ENCODE results near the gene SYNDIG1.

Gene SYNDIG1

GRCh38 chr20:24537210-24537609 is 67.8 kb downstream of the SYNDIG1 start:
- Histone ChIP-seq H2BK5ac (ENCODE audit: low read length) (no peak overlapping the region), H3K4me1 (ENCODE audit: control insufficient read depth, low read depth, low read length) (no peaks in the 10 kb centered on the region), H3K79me1 (ENCODE audit: low read length) (peaks cover 9% of the 10 kb centered on the region), H3K23ac (ENCODE audit: low read length) (no peak overlapping the region), H3K9ac (ENCODE audit: low read length) (no peak overlapping the region), H2AK5ac (ENCODE audit: low read length) (no peak overlapping the region), H3K36me3 (ENCODE audit: control insufficient read depth, insufficient read depth, low read length) (no peaks in the 10 kb centered on the region), H3K4ac (ENCODE audit: low read depth, low read length) (no peak overlapping the region), H3K27ac (ENCODE audit: low read depth, low read length) (no peak overlapping the region), H2BK120ac (ENCODE audit: low read depth, low read length) (no peak overlapping the region), H3K79me2 (ENCODE audit: control insufficient read depth, insufficient read depth, low read length) (no peaks in the 10 kb centered on the region), H3K27me3 (ENCODE audit: insufficient read depth, low read length, poor library complexity) (no peaks in the 10 kb centered on the region), H3K4me3 (ENCODE audit: low read length) (no peak overlapping the region), H3K56ac (ENCODE audit: low read length) (no peak overlapping the region), H4K5ac (ENCODE audit: low read length) (no peak overlapping the region), H3K18ac (ENCODE audit: low read length) (no peak overlapping the region), H3K4me2 (ENCODE audit: low read length) (no peak overlapping the region), H2BK15ac (replicated peaks; ENCODE audit: low read depth) (no peak overlapping the region), H4K8ac (ENCODE audit: low read depth, low read length) (no peak overlapping the region)
- no peak for DNase-seq
- WGBS (ENCODE audit: extremely low coverage, insufficient coverage, low lambda C conversion rate), result no CpG with 5 or more reads among the region's 1 CpG

GRCh38 chr20:24542721-24543120 is 73.3 kb downstream of the SYNDIG1 start:
- no peaks in the 10 kb centered on the region for H3K79me2 ChIP-seq (ENCODE audit: control insufficient read depth, insufficient read depth, low read length)
- H3K9ac ChIP-seq (ENCODE audit: low read length), result no peak overlapping the region
- H3K79me1 ChIP-seq (ENCODE audit: low read length), result peaks cover 3% of the 10 kb centered on the region
- no peak overlapping the region for H2BK15ac ChIP-seq (replicated peaks; ENCODE audit: low read depth)
- no peak overlapping the region for H2BK5ac ChIP-seq (ENCODE audit: low read length)
- H2AK5ac ChIP-seq (ENCODE audit: low read length), result no peak overlapping the region
- no peak overlapping the region for H3K56ac ChIP-seq (ENCODE audit: low read length)
- no peak overlapping the region for H4K8ac ChIP-seq (ENCODE audit: low read depth, low read length)
- no peak overlapping the region for H2BK120ac ChIP-seq (ENCODE audit: low read depth, low read length)
- H3K23ac ChIP-seq (ENCODE audit: low read length), result no peak overlapping the region
- no peak overlapping the region for H4K5ac ChIP-seq (ENCODE audit: low read length)
- DNase-seq, result no peak
- no peak overlapping the region for H3K4me3 ChIP-seq (ENCODE audit: low read length)
- H3K27me3 ChIP-seq (ENCODE audit: insufficient read depth, low read length, poor library complexity), result no peaks in the 10 kb centered on the region
- peaks cover 3% of the 10 kb centered on the region for H3K36me3 ChIP-seq (ENCODE audit: control insufficient read depth, insufficient read depth, low read length)
- H3K27ac ChIP-seq (ENCODE audit: low read depth, low read length), result no peak overlapping the region
- WGBS (ENCODE audit: extremely low coverage, insufficient coverage, low lambda C conversion rate), result no CpG with 5 or more reads among the region's 3 CpGs
- H3K4me1 ChIP-seq (ENCODE audit: control insufficient read depth, low read depth, low read length), result no peaks in the 10 kb centered on the region
- no peak overlapping the region for H3K18ac ChIP-seq (ENCODE audit: low read length)
- H3K4ac ChIP-seq (ENCODE audit: low read depth, low read length), result no peak overlapping the region
- no peak overlapping the region for H3K4me2 ChIP-seq (ENCODE audit: low read length)

- Histone ChIP-seq H4K5ac (ENCODE audit: low read length) (no peak overlapping the region), H3K56ac (ENCODE audit: low read length) (no peak overlapping the region), H2BK15ac (replicated peaks; ENCODE audit: low read depth) (no peak overlapping the region), H2AK5ac (ENCODE audit: low read length) (no peak overlapping the region), H3K4me2 (ENCODE audit: low read length) (no peak overlapping the region), H3K79me1 (ENCODE audit: low read length) (peaks cover 3% of the 10 kb centered on the region), H3K9ac (ENCODE audit: low read length) (no peak overlapping the region), H2BK120ac (ENCODE audit: low read depth, low read length) (no peak overlapping the region), H3K18ac (ENCODE audit: low read length) (no peak overlapping the region), H3K27ac (ENCODE audit: low read depth, low read length) (no peak overlapping the region), H3K23ac (ENCODE audit: low read length) (no peak overlapping the region), H3K36me3 (ENCODE audit: control insufficient read depth, insufficient read depth, low read length) (peaks cover 3% of the 10 kb centered on the region), H3K79me2 (ENCODE audit: control insufficient read depth, insufficient read depth, low read length) (no peaks in the 10 kb centered on the region), H2BK5ac (ENCODE audit: low read length) (no peak overlapping the region), H3K27me3 (ENCODE audit: insufficient read depth, low read length, poor library complexity) (no peaks in the 10 kb centered on the region), H4K8ac (ENCODE audit: low read depth, low read length) (no peak overlapping the region), H3K4me1 (ENCODE audit: control insufficient read depth, low read depth, low read length) (no peaks in the 10 kb centered on the region), H3K4me3 (ENCODE audit: low read length) (no peak overlapping the region), H3K4ac (ENCODE audit: low read depth, low read length) (no peak overlapping the region)
- no CpG with 5 or more reads among the region's 19 CpGs for WGBS (ENCODE audit: extremely low coverage, insufficient coverage, low lambda C conversion rate)
- no peak for DNase-seq
These were observed 73.7 kb downstream of the SYNDIG1 start for GRCh38 chr20:24543168-24543567.

DNA sequence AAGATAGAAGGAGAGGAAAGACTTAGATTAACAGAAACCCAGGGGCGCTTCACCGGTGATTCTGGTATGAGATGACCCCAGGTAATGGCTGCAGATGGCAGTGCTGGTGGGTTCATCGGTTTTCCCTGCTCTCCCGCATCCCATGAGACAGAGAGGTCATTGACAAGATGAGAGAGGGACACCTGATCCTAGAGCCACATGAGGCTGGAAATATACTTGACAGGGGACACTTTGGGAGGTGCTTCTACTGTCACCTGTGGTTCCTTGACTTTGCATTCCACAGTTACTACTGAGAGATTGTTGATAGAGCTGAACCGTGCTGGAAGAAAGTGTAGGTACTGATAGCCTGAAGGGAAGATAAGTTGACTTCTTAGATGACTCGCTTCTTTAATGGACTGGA is 74.3 kb downstream of the SYNDIG1 start:
- H3K79me2 ChIP-seq (ENCODE audit: control insufficient read depth, insufficient read depth, low read length), result no peaks in the 10 kb centered on the region
- no peak overlapping the region for H2BK5ac ChIP-seq (ENCODE audit: low read length)
- H3K4me2 ChIP-seq (ENCODE audit: low read length), result no peak overlapping the region
- H3K4me1 ChIP-seq (ENCODE audit: control insufficient read depth, low read depth, low read length), result no peaks in the 10 kb centered on the region
- H3K36me3 ChIP-seq (ENCODE audit: control insufficient read depth, insufficient read depth, low read length), result peaks cover 3% of the 10 kb centered on the region
- H2BK15ac ChIP-seq (replicated peaks; ENCODE audit: low read depth), result no peak overlapping the region
- no peak overlapping the region for H3K4ac ChIP-seq (ENCODE audit: low read depth, low read length)
- no peak overlapping the region for H3K23ac ChIP-seq (ENCODE audit: low read length)
- no peak overlapping the region for H3K18ac ChIP-seq (ENCODE audit: low read length)
- no CpG with 5 or more reads among the region's 6 CpGs for WGBS (ENCODE audit: extremely low coverage, insufficient coverage, low lambda C conversion rate)
- H4K5ac ChIP-seq (ENCODE audit: low read length), result no peak overlapping the region
- DNase-seq, result no peak
- no peaks in the 10 kb centered on the region for H3K27me3 ChIP-seq (ENCODE audit: insufficient read depth, low read length, poor library complexity)
- peaks cover 3% of the 10 kb centered on the region for H3K79me1 ChIP-seq (ENCODE audit: low read length)
- H2AK5ac ChIP-seq (ENCODE audit: low read length), result no peak overlapping the region
- no peak overlapping the region for H3K4me3 ChIP-seq (ENCODE audit: low read length)
- no peak overlapping the region for H3K56ac ChIP-seq (ENCODE audit: low read length)
- H3K9ac ChIP-seq (ENCODE audit: low read length), result no peak overlapping the region
- H2BK120ac ChIP-seq (ENCODE audit: low read depth, low read length), result no peak overlapping the region
- H3K27ac ChIP-seq (ENCODE audit: low read depth, low read length), result no peak overlapping the region
- no peak overlapping the region for H4K8ac ChIP-seq (ENCODE audit: low read depth, low read length)

DNA sequence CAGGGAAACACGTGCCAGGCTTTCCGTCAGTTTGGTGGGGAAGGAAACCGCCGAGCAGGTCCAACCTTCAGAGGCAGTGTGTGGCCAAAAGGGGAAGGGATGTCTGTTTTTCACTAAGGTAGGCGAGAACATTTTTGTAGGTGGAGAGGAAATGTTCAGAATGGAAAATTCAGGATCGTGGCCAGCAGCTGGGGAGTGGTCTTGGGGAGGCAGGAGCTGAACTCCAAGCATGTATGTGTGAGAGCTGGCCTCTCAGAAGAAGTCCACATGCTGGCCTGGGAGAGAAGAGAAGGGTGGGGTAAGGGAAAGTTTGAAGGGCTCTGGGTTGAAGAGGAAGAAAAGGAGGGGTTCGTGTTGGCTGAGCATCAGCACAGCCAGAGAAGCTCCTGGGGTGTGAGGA is 74.9 kb downstream of the SYNDIG1 start:
- H3K27me3 ChIP-seq (ENCODE audit: insufficient read depth, low read length, poor library complexity), result no peaks in the 10 kb centered on the region
- H3K18ac ChIP-seq (ENCODE audit: low read length), result no peak overlapping the region
- DNase-seq, result no peak
- no peak overlapping the region for H3K4ac ChIP-seq (ENCODE audit: low read depth, low read length)
- no peak overlapping the region for H4K8ac ChIP-seq (ENCODE audit: low read depth, low read length)
- H3K27ac ChIP-seq (ENCODE audit: low read depth, low read length), result no peak overlapping the region
- no peak overlapping the region for H3K4me2 ChIP-seq (ENCODE audit: low read length)
- no CpG with 5 or more reads among the region's 7 CpGs for WGBS (ENCODE audit: extremely low coverage, insufficient coverage, low lambda C conversion rate)
- H3K9ac ChIP-seq (ENCODE audit: low read length), result no peak overlapping the region
- peaks cover 4% of the 10 kb centered on the region for H3K79me1 ChIP-seq (ENCODE audit: low read length)
- H3K4me1 ChIP-seq (ENCODE audit: control insufficient read depth, low read depth, low read length), result no peaks in the 10 kb centered on the region
- H2BK120ac ChIP-seq (ENCODE audit: low read depth, low read length), result no peak overlapping the region
- H2BK15ac ChIP-seq (replicated peaks; ENCODE audit: low read depth), result no peak overlapping the region
- no peak overlapping the region for H3K23ac ChIP-seq (ENCODE audit: low read length)
- peaks cover 3% of the 10 kb centered on the region for H3K36me3 ChIP-seq (ENCODE audit: control insufficient read depth, insufficient read depth, low read length)
- H2AK5ac ChIP-seq (ENCODE audit: low read length), result no peak overlapping the region
- H3K4me3 ChIP-seq (ENCODE audit: low read length), result no peak overlapping the region
- H3K79me2 ChIP-seq (ENCODE audit: control insufficient read depth, insufficient read depth, low read length), result no peaks in the 10 kb centered on the region
- no peak overlapping the region for H3K56ac ChIP-seq (ENCODE audit: low read length)
- H4K5ac ChIP-seq (ENCODE audit: low read length), result no peak overlapping the region
- no peak overlapping the region for H2BK5ac ChIP-seq (ENCODE audit: low read length)

DNA sequence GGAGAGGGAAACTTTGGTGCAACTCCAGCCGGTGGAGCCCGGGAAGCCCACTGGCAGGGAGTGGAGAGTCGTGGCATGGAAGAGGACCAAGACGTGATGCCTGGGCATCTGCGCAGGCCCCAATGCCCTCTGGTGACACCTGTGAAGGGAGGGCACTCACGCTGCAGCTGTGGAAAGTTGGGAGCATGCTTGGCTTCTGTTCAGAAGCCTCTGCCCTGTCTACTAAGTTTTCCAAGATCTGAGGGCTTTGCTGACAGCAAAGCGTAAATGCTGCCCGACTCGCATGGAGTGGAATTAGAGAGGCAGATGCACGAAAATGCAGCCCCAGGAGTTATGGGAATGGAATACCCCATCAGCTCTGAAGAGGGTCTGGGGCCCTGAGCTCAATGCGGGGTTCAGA is 75.7 kb downstream of the SYNDIG1 start:
- Histone ChIP-seq H3K79me2 (ENCODE audit: control insufficient read depth, insufficient read depth, low read length) (no peaks in the 10 kb centered on the region), H3K27ac (ENCODE audit: low read depth, low read length) (no peak overlapping the region), H2AK5ac (ENCODE audit: low read length) (no peak overlapping the region), H3K23ac (ENCODE audit: low read length) (no peak overlapping the region), H3K27me3 (ENCODE audit: insufficient read depth, low read length, poor library complexity) (no peaks in the 10 kb centered on the region), H3K18ac (ENCODE audit: low read length) (no peak overlapping the region), H3K36me3 (ENCODE audit: control insufficient read depth, insufficient read depth, low read length) (peaks cover 3% of the 10 kb centered on the region), H3K4me2 (ENCODE audit: low read length) (no peak overlapping the region), H3K56ac (ENCODE audit: low read length) (no peak overlapping the region), H3K4me1 (ENCODE audit: control insufficient read depth, low read depth, low read length) (no peaks in the 10 kb centered on the region), H3K9ac (ENCODE audit: low read length) (no peak overlapping the region), H2BK5ac (ENCODE audit: low read length) (no peak overlapping the region), H3K4me3 (ENCODE audit: low read length) (no peak overlapping the region), H2BK15ac (replicated peaks; ENCODE audit: low read depth) (no peak overlapping the region), H3K79me1 (ENCODE audit: low read length) (peaks cover 6% of the 10 kb centered on the region), H3K4ac (ENCODE audit: low read depth, low read length) (no peak overlapping the region), H4K5ac (ENCODE audit: low read length) (no peak overlapping the region), H2BK120ac (ENCODE audit: low read depth, low read length) (no peak overlapping the region), H4K8ac (ENCODE audit: low read depth, low read length) (no peak overlapping the region)
- no CpG with 5 or more reads among the region's 11 CpGs for WGBS (ENCODE audit: extremely low coverage, insufficient coverage, low lambda C conversion rate)
- no peak for DNase-seq

All from mesendoderm (in vitro differentiated cells).